Neural crest cell (in vitro differentiated cells): Measurements from ENCODE around the gene SEMA4D. TPM values are rescaled to one million over a fixed set of nuclear protein-coding genes. Genes with fewer than 3 reads are reported as not detected.

Experiments
- DNase-seq: peaks from one replicate; pipeline ENCODE4 v3.0.0; 2021; ENCODE audit warnings: low read depth, mixed read lengths, low spot score
- H3K27ac Mint-ChIP-seq: one replicate; pipeline ENCODE4 v1.8.0; 2021; ENCODE audit warnings: mild to moderate bottlenecking, mixed read lengths; ENCODE audit not compliant: unreplicated experiment
- H3K27me3 Mint-ChIP-seq: 2 replicates; pipeline ENCODE4 v1.8.0; 2021; ENCODE audit warnings: low read depth, mild to moderate bottlenecking, mixed read lengths
- H3K36me3 Mint-ChIP-seq: 2 replicates; pipeline ENCODE4 v1.8.0; 2021; ENCODE audit warnings: low read depth, mild to moderate bottlenecking, mixed read lengths
- H3K4me1 Mint-ChIP-seq: 2 replicates; pipeline ENCODE4 v1.8.0; 2021; ENCODE audit warnings: mixed read lengths
- H3K4me3 Mint-ChIP-seq: one replicate; pipeline ENCODE4 v1.8.0; 2021; ENCODE audit warnings: mild to moderate bottlenecking, mixed read lengths
- H3K9me3 Mint-ChIP-seq: 2 replicates; pipeline ENCODE4 v1.8.0; 2021; ENCODE audit warnings: mixed read lengths
- total RNA-seq: library from RNA; stranded (reverse); gene quantifications from 2 replicates; pipeline ENCODE4 v1.2.1, GENCODE V29; 2021
- TF ChIP-seq, protein P1 (sequence below): fragments of 200-600 bp; sonication (generic); conservative IDR thresholded peaks from 2 replicates; pipeline ENCODE4 v1.5.0; 2021; ENCODE audit warnings: antibody characterized with exemption, mild to moderate bottlenecking

The SEMA4D gene
- total RNA-seq, 1 donor from 2014 or later, result 33.5 TPM

GRCh38 chr9:89471390-89471789 lies 26.5 kb downstream of the SEMA4D start:
- Mint-ChIP-seq H3K4me3 (no peak overlapping the region), H3K4me1 (peaks cover 35% of the 10 kb centered on the region), H3K27ac (no peak overlapping the region), H3K9me3 (no peaks in the 10 kb centered on the region), H3K36me3 (peaks cover 2% of the 10 kb centered on the region), H3K27me3 (no peaks in the 10 kb centered on the region)
- no peak for DNase-seq
- TF ChIP-seq, protein P1, sequence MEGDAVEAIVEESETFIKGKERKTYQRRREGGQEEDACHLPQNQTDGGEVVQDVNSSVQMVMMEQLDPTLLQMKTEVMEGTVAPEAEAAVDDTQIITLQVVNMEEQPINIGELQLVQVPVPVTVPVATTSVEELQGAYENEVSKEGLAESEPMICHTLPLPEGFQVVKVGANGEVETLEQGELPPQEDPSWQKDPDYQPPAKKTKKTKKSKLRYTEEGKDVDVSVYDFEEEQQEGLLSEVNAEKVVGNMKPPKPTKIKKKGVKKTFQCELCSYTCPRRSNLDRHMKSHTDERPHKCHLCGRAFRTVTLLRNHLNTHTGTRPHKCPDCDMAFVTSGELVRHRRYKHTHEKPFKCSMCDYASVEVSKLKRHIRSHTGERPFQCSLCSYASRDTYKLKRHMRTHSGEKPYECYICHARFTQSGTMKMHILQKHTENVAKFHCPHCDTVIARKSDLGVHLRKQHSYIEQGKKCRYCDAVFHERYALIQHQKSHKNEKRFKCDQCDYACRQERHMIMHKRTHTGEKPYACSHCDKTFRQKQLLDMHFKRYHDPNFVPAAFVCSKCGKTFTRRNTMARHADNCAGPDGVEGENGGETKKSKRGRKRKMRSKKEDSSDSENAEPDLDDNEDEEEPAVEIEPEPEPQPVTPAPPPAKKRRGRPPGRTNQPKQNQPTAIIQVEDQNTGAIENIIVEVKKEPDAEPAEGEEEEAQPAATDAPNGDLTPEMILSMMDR, result no peak

- H3K9me3 Mint-ChIP-seq, result no peaks in the 10 kb centered on the region
- no peak overlapping the region for H3K4me3 Mint-ChIP-seq
- TF ChIP-seq, protein P1, result no peak
- peaks cover 35% of the 10 kb centered on the region for H3K4me1 Mint-ChIP-seq
- peaks cover 2% of the 10 kb centered on the region for H3K36me3 Mint-ChIP-seq
- H3K27me3 Mint-ChIP-seq, result no peaks in the 10 kb centered on the region
- no peak for DNase-seq
- H3K27ac Mint-ChIP-seq, result no peak overlapping the region
These were observed 27.6 kb downstream of the SEMA4D start for GRCh38 chr9:89470224-89470839.

GRCh38 chr9:89469003-89469402 lies 28.9 kb downstream of the SEMA4D start:
- Mint-ChIP-seq H3K27me3 (no peaks in the 10 kb centered on the region), H3K27ac (no peak overlapping the region), H3K9me3 (no peaks in the 10 kb centered on the region), H3K4me1 (peaks cover 44% of the 10 kb centered on the region), H3K36me3 (peaks cover 2% of the 10 kb centered on the region), H3K4me3 (no peak overlapping the region)
- no peak for DNase-seq
- TF ChIP-seq, protein P1, result no peak

DNA sequence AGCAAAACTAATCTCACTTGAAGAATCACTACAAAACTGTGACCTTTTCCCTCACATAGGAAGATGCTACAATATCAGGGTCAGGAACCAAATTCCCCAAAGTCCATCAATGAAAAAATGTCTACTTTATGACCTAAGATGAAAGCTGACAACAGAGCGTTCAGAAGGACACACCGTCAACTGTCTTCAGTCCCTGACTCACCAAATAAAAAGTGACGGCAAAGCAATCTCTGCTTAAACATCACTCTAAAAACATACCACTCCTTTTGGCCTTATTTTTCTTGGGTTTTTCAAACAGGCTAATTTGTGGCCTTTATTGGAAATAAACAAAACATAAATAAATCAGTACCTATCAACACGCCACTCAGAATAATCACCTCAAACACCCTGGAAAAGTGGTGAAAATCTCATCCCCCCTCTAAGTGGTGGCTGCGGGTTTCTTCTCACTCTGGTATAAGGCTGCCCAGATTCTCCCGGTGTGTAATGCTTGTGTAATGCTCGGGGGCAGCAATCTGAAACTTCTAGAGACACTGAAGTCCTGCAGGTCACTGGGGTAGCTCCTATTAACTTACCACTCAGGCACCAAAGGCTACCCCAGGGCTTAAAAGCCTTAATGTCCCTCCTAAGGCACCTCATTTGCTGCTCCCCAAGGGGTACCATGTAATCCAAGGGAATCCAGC lies 29.5 kb downstream of the SEMA4D start:
- Mint-ChIP-seq H3K27ac (no peak overlapping the region), H3K9me3 (no peaks in the 10 kb centered on the region), H3K4me1 (peaks cover 44% of the 10 kb centered on the region), H3K4me3 (no peak overlapping the region), H3K27me3 (no peaks in the 10 kb centered on the region), H3K36me3 (peaks cover 2% of the 10 kb centered on the region)
- TF ChIP-seq, protein P1, result no peak
- no peak for DNase-seq

GRCh38 chr9:89467278-89467625 lies 30.7 kb downstream of the SEMA4D start:
- no peak overlapping the region for H3K4me3 Mint-ChIP-seq
- H3K4me1 Mint-ChIP-seq, result peaks cover 48% of the 10 kb centered on the region
- no peaks in the 10 kb centered on the region for H3K9me3 Mint-ChIP-seq
- H3K27ac Mint-ChIP-seq, result no peak overlapping the region
- no peak for DNase-seq
- H3K36me3 Mint-ChIP-seq, result peaks cover 2% of the 10 kb centered on the region
- H3K27me3 Mint-ChIP-seq, result no peaks in the 10 kb centered on the region
- TF ChIP-seq, protein P1, result no peak
